GM12878 (cell line): Measurements from ENCODE around the gene GAREM1. TPM values are rescaled to one million over a fixed set of nuclear protein-coding genes. Genes with fewer than 3 reads are reported as not detected.

Experiments used
- ATAC-seq: fragments of 200-7000 bp; cut with Tn5 transposase; 3 replicates; pipeline ENCODE4 v1.9.1; 2020; ENCODE audit warnings: mild to moderate bottlenecking, moderate library complexity
- BruUV-seq: library from RNA; stranded (reverse); fragments of 400-500 nt; replicated peaks from 2 replicates; lab custom pipeline; 2021; lab: Mats Ljungman, UMichigan
- CTCF ChIA-PET: fragments of 300-600 bp; sonication (Branson Sonifier 250); formaldehyde crosslinking; extraction: SDS; loops from one replicate; lab custom pipeline; 2021; ENCODE audit warnings: inconsistent platforms; lab: Yijun Ruan, JAX
- POLR2A ChIA-PET: fragments of 350-600 bp; formaldehyde crosslinking; extraction: SDS; loops from one replicate; lab custom pipeline; 2021; ENCODE audit warnings: inconsistent platforms; lab: Charles Lee
- RAD21 ChIA-PET: fragments of 300-600 bp; sonication (Branson Sonifier 250); formaldehyde crosslinking; loops from one replicate; lab custom pipeline; 2023; ENCODE audit warnings: antibody characterized with exemption; ENCODE audit not compliant: unreplicated experiment; lab: Charles Lee
- SMC1A ChIA-PET: fragments of 300-600 bp; sonication (Branson Sonifier 250); formaldehyde crosslinking; loops from one replicate; lab custom pipeline; 2023; ENCODE audit not compliant: unreplicated experiment, uncharacterized antibody; lab: Charles Lee
- DNase-seq: peaks from one replicate; pipeline ENCODE4 v3.0.0-alpha.2; 2011; ENCODE audit warnings: low read depth, low spot score
- FAIRE-seq: peaks from 3 replicates; lab custom pipeline; 2011; peaks lifted over from hg19 to GRCh38; lab: Jason Lieb, UNC
- H2AFZ ChIP-seq: 2 replicates; pipeline ENCODE4 v1.6.0; 2011; ENCODE audit warnings: low read depth, low read length, control low read depth; ENCODE audit not compliant: control insufficient read depth
- H3K27ac ChIP-seq: 2 replicates; pipeline ENCODE4 v1.5.1; 2011; ENCODE audit warnings: control low read depth; ENCODE audit not compliant: control insufficient read depth, insufficient read depth
- H3K27me3 ChIP-seq, 2 experiments: replicated peaks in 1 of 2; 2 replicates each; pipeline versions ENCODE4 v1.6.0 to v1.6.1; 2011; ENCODE audit warnings: low read length in 1 of 2; ENCODE audit not compliant: control insufficient read depth in 2 of 2, insufficient read depth in 2 of 2
- H3K36me3 ChIP-seq, 2 experiments: 2 replicates each; pipeline ENCODE4 v1.5.1; 2011; ENCODE audit warnings: low read length in 1 of 2; ENCODE audit not compliant: control insufficient read depth in 2 of 2, insufficient read depth in 2 of 2
- H3K4me1 ChIP-seq: 2 replicates; pipeline ENCODE4 v1.6.1; 2011; ENCODE audit warnings: mild to moderate bottlenecking, low read length, moderate library complexity, mixed read lengths; ENCODE audit not compliant: control insufficient read depth, insufficient read depth
- H3K4me2 ChIP-seq: 2 replicates; pipeline ENCODE4 v1.6.0; 2011; ENCODE audit warnings: control low read depth; ENCODE audit not compliant: control insufficient read depth, insufficient read depth
- H3K4me3 ChIP-seq: fragments of 200-600 bp; sonication (generic); 2 replicates; pipeline ENCODE4 v1.5.1; 2016
- H3K79me2 ChIP-seq: 2 replicates; pipeline ENCODE4 v1.6.0; 2011; ENCODE audit warnings: low read length; ENCODE audit not compliant: control insufficient read depth, insufficient read depth
- H3K9ac ChIP-seq: 2 replicates; pipeline ENCODE4 v1.8.0; 2011; ENCODE audit warnings: low read length, control low read depth, mixed read lengths; ENCODE audit not compliant: control insufficient read depth, insufficient read depth
- H3K9me3 ChIP-seq: replicated peaks from 3 replicates; pipeline ENCODE4 v1.5.1; 2011; ENCODE audit warnings: mild to moderate bottlenecking, low read length; ENCODE audit not compliant: control insufficient read depth, insufficient read depth
- H4K20me1 ChIP-seq: 2 replicates; pipeline ENCODE4 v1.6.0; 2011; ENCODE audit not compliant: control insufficient read depth, insufficient read depth
- CHD4 ChIP-seq: fragments of 200-600 bp; sonication (generic); IDR thresholded peaks from 2 replicates; pipeline ENCODE4 v1.6.1; 2016; ENCODE audit warnings: mild to moderate bottlenecking
- FOXK2 ChIP-seq: fragments of 450-650 bp; IDR thresholded peaks from 2 replicates; pipeline ENCODE4 v1.6.1; 2017; ENCODE audit warnings: mild to moderate bottlenecking, moderate library complexity
- HSF1 ChIP-seq: fragments of 150-350 bp; IDR thresholded peaks from 2 replicates; pipeline ENCODE4 v1.6.1; 2014; ENCODE audit warnings: mild to moderate bottlenecking, low read depth, low read length
- IRF4 ChIP-seq: IDR thresholded peaks from 2 replicates; pipeline ENCODE4 v1.6.1; 2011; ENCODE audit warnings: low read depth, low read length
- JUND ChIP-seq: IDR thresholded peaks from 2 replicates; pipeline ENCODE4 v1.6.1; 2012; ENCODE audit warnings: low read depth, mild to moderate bottlenecking, low read length, improper control_type of control experiment, moderate library complexity
- MLLT1 ChIP-seq: fragments of 450-650 bp; IDR thresholded peaks from 2 replicates; pipeline ENCODE4 v1.6.1; 2016; ENCODE audit warnings: mild to moderate bottlenecking
- MTA3 ChIP-seq: IDR thresholded peaks from 2 replicates; pipeline ENCODE4 v1.6.1; 2012; ENCODE audit warnings: low read length, inconsistent platforms, borderline replicate concordance
- NKRF ChIP-seq: fragments of 450-650 bp; conservative IDR thresholded peaks from 2 replicates; pipeline ENCODE4 v1.6.1; 2017; ENCODE audit warnings: mild to moderate bottlenecking, moderate library complexity
- NR2C1 ChIP-seq: fragments of 450-650 bp; IDR thresholded peaks from 2 replicates; pipeline ENCODE4 v1.6.1; 2017; ENCODE audit warnings: antibody characterized with exemption, mild to moderate bottlenecking, moderate library complexity
- PAX5 ChIP-seq: IDR thresholded peaks from 2 replicates; pipeline ENCODE4 v1.6.1; 2011; ENCODE audit warnings: low read depth, low read length, borderline replicate concordance
- SMAD1 ChIP-seq: fragments of 450-650 bp; IDR thresholded peaks from 2 replicates; pipeline ENCODE4 v1.6.1; 2018; ENCODE audit warnings: mild to moderate bottlenecking, low read depth; ENCODE audit not compliant: partially characterized antibody
- SUZ12 ChIP-seq: fragments of 200-600 bp; sonication (generic); IDR thresholded peaks from one replicate; pipeline ENCODE4 v1.6.1; 2018; ENCODE audit warnings: antibody characterized with exemption, mild to moderate bottlenecking; ENCODE audit not compliant: unreplicated experiment
- USF2 ChIP-seq: IDR thresholded peaks from 2 replicates; pipeline ENCODE4 v1.6.1; 2011; ENCODE audit warnings: low read depth, low read length, improper control_type of control experiment, borderline replicate concordance
- ZBED1 ChIP-seq: IDR thresholded peaks from 2 replicates; pipeline ENCODE4 v1.6.1; 2016; ENCODE audit warnings: borderline replicate concordance
- WGBS: methylation state at CpG from one replicate; pipeline ENCODE4 v1.1.6; 2016; ENCODE audit warnings: low lambda C conversion rate; ENCODE audit not compliant: insufficient replicate concordance, insufficient coverage; ENCODE audit errors: missing lambda C conversion rate; 5-methylcytosine and 5-hydroxymethylcytosine counted together
- in situ Hi-C: fragments of 300-500 bp; cut with MboI; formaldehyde crosslinking; loops from 9 replicates; pipeline ENCODE4 v1.14.3; 2018; ENCODE audit warnings: mixed read lengths
- intact Hi-C: fragments of 100-400 bp; cut with micrococcal nuclease; formaldehyde crosslinking; loops from one replicate; pipeline ENCODE4 v1.14.2; 2022; ENCODE audit not compliant: unreplicated experiment
- polyA plus RNA-seq, 11 experiments: library from polyadenylated mRNA; depleted of rRNA in 4 of 11; unstranded in 6 of 11; stranded (reverse) in 5 of 11; fragments of >200 nt; fragmentation: Nextera tagmentation in 4 of 11; fragmentation: Illumina TruSeq in 1 of 11; extraction: Ambion mirVana in 4 of 11; extraction: Trizol in 1 of 11; gene quantifications; 1 replicate in 1 of 11; 2 replicates in 10 of 11; pipeline versions ENCODE4 v1.2.1 to v1.2.3, GENCODE V29; 2011 to 2016; ENCODE audit warnings: inconsistent platforms in 2 of 11, missing spikeins in 2 of 11, low read depth in 1 of 11
- total RNA-seq, 4 experiments: library from RNA; depleted of rRNA in 3 of 4; stranded (reverse); fragments of >200 nt in 3 of 4; fragmentation: Illumina TruSeq in 1 of 4; extraction: Trizol in 1 of 4; gene quantifications; 2 replicates each; pipeline versions ENCODE4 v1.2.1 to v1.2.3, GENCODE V29; 2013 to 2021

GAREM1 gene
- total and polyA plus RNA-seq, 10 of the 15 experiments (the other 5 are each of a cell fraction or from before 2014, with no cell fraction given): 0.05 to 0.29 (median 0.05) TPM; not detected in 7

GRCh38 chr18:32418148-32418547 lies 52.5 kb downstream of the GAREM1 start (continued):
- no peak for TF ChIP-seq MLLT1

GRCh38 chr18:32405588-32405987 lies 65.1 kb downstream of the GAREM1 start:
- no peak overlapping the region for H3K4me2 ChIP-seq
- H2AFZ ChIP-seq: no peak overlapping the region
- H4K20me1 ChIP-seq: no peaks in the 10 kb centered on the region
- WGBS: 24% methylated on average over 2 of the region's 2 CpGs
- CTCF ChIA-PET: no interaction called here
- no peak for DNase-seq
- in situ Hi-C loops (no loop called here), intact Hi-C loops (no loop called here)
- no peaks in the 10 kb centered on the region for H3K9me3 ChIP-seq
- no peak overlapping the region for H3K4me3 ChIP-seq
- H3K27me3 ChIP-seq: no peaks in the 10 kb centered on the region
- no peak overlapping the region for H3K27ac ChIP-seq
- H3K4me1 ChIP-seq: no peaks in the 10 kb centered on the region
- no peak for ATAC-seq
- H3K36me3 ChIP-seq: no peaks in the 10 kb centered on the region
- SMC1A ChIA-PET: no interaction called here
- no peak for FAIRE-seq
- H3K79me2 ChIP-seq: no peaks in the 10 kb centered on the region
- no peak overlapping the region for H3K9ac ChIP-seq
- POLR2A ChIA-PET: no interaction called here
- TF ChIP-seq CHD4: no peak
- TF ChIP-seq FOXK2: no peak
- no peak for TF ChIP-seq HSF1
- no peak for TF ChIP-seq IRF4
- no peak for TF ChIP-seq JUND
- TF ChIP-seq SMAD1: no peak
- no peak for TF ChIP-seq MTA3
- no peak for TF ChIP-seq PAX5
- no peak for TF ChIP-seq USF2
- TF ChIP-seq NR2C1: no peak
- no peak for TF ChIP-seq ZBED1
- TF ChIP-seq SUZ12: no peak
- no peak for TF ChIP-seq NKRF
- TF ChIP-seq, all 136 proteins: peak for 0
- RAD21 ChIA-PET: no interaction called here
- BruUV-seq: no TSS peak
